Smooth muscle cell (in vitro differentiated cells): ENCODE data around the gene TGFBI. TPM values are rescaled to one million over a fixed set of nuclear protein-coding genes. Genes with fewer than 3 reads are reported as not detected.

Experiments used
- DNase-seq: peaks from one replicate; lab custom pipeline; 2025; ENCODE audit not compliant: unreplicated experiment; lab: John Stamatoyannopoulos, UW
- H2AFZ ChIP-seq: fragments of 200-600 bp; sonication (generic); 2 replicates; pipeline ENCODE4 v1.6.0; 2016; ENCODE audit warnings: antibody characterized with exemption, low read depth, mild to moderate bottlenecking
- H3F3A ChIP-seq: fragments of 200-600 bp; sonication (generic); 2 replicates; pipeline ENCODE4 v1.6.0; 2017; ENCODE audit warnings: antibody characterized with exemption, low read depth
- H3K27ac ChIP-seq: fragments of 200-600 bp; sonication (generic); 2 replicates; pipeline ENCODE4 v1.5.1; 2016; ENCODE audit warnings: low read depth, mild to moderate bottlenecking
- H3K27me3 ChIP-seq: fragments of 200-600 bp; sonication (generic); 2 replicates; pipeline ENCODE4 v1.6.1; 2016; ENCODE audit warnings: low read depth, mild to moderate bottlenecking
- H3K36me3 ChIP-seq: fragments of 200-600 bp; sonication (generic); 2 replicates; pipeline ENCODE4 v1.5.1; 2016; ENCODE audit warnings: low read depth
- H3K4me1 ChIP-seq: fragments of 200-600 bp; sonication (generic); 2 replicates; pipeline ENCODE4 v1.5.1; 2016; ENCODE audit warnings: low read depth
- H3K4me2 ChIP-seq: fragments of 200-600 bp; sonication (generic); 2 replicates; pipeline ENCODE4 v1.6.0; 2016; ENCODE audit warnings: mild to moderate bottlenecking
- H3K4me3 ChIP-seq: fragments of 200-600 bp; sonication (generic); 2 replicates; pipeline ENCODE4 v1.5.1; 2016; ENCODE audit warnings: mild to moderate bottlenecking
- H3K79me2 ChIP-seq: fragments of 200-600 bp; sonication (generic); 2 replicates; pipeline ENCODE4 v1.6.0; 2016; ENCODE audit warnings: low read depth, mild to moderate bottlenecking
- H3K9ac ChIP-seq: fragments of 200-600 bp; sonication (generic); 2 replicates; pipeline ENCODE4 v1.6.0; 2016; ENCODE audit warnings: low read depth
- H3K9me3 ChIP-seq: fragments of 200-600 bp; sonication (generic); replicated peaks from 2 replicates; pipeline ENCODE4 v1.5.1; 2016; ENCODE audit warnings: low read depth
- H4K20me1 ChIP-seq: fragments of 200-600 bp; sonication (generic); 2 replicates; pipeline ENCODE4 v1.6.0; 2016; ENCODE audit warnings: low read depth
- CTCF ChIP-seq: fragments of 200-600 bp; sonication (generic); IDR thresholded peaks from 2 replicates; pipeline ENCODE4 v1.5.1; 2017; ENCODE audit warnings: borderline replicate concordance, mild to moderate bottlenecking, antibody characterized with exemption; ENCODE audit not compliant: insufficient read depth, poor library complexity, severe bottlenecking
- WGBS: methylation state at CpG from one replicate; pipeline ENCODE4 v1.1.7; 2016; ENCODE audit warnings: low lambda C conversion rate; 5-methylcytosine and 5-hydroxymethylcytosine counted together
- polyA plus RNA-seq: library from polyadenylated mRNA; unstranded; fragments of >200 nt; fragmentation: Nextera tagmentation; extraction: Ambion mirVana; gene quantifications from 2 replicates; pipeline ENCODE4 v1.2.1, GENCODE V29; 2016
- total RNA-seq: library from RNA; depleted of rRNA; stranded (reverse); fragments of >200 nt; gene quantifications from 2 replicates; pipeline ENCODE4 v1.2.3, GENCODE V29; 2014

Gene TGFBI
- total and polyA plus RNA-seq, 2 experiments from 2014 or later = 2,505 to 2,635 TPM

- H3K27ac ChIP-seq = peak overlapping the region; percentile 97
Measured at GRCh38 chr5:135999406-136000139, 29.2 kb upstream of the TGFBI start.

GRCh38 chr5:136000147-136000546 is 28.6 kb upstream of the TGFBI start:
- Histone ChIP-seq H4K20me1 (no peaks in the 10 kb centered on the region), H3K36me3 (no peaks in the 10 kb centered on the region), H3F3A (peaks cover 24% of the 10 kb centered on the region), H3K9me3 (no peaks in the 10 kb centered on the region), H3K4me1 (peaks cover 8% of the 10 kb centered on the region), H3K4me3 (no peak overlapping the region), H3K79me2 (no peaks in the 10 kb centered on the region), H3K27ac (peak overlapping the region; percentile 97), H3K4me2 (no peak overlapping the region), H3K27me3 (no peaks in the 10 kb centered on the region), H3K9ac (no peak overlapping the region), H2AFZ (no peak overlapping the region)
- TF ChIP-seq CTCF = no peak
- WGBS = 97% methylated on average over 2 of the region's 2 CpGs
- no peak for DNase-seq

More at GRCh38 chr5:135999406-136000139, 29.2 kb upstream of the TGFBI start:
- H3K36me3 ChIP-seq = no peaks in the 10 kb centered on the region
- peaks cover 9% of the 10 kb centered on the region for H3K4me1 ChIP-seq
- peaks cover 29% of the 10 kb centered on the region for H3F3A ChIP-seq
- no peak overlapping the region for H3K9ac ChIP-seq
- no peaks in the 10 kb centered on the region for H3K9me3 ChIP-seq
- no peak overlapping the region for H3K4me2 ChIP-seq
- no peak overlapping the region for H2AFZ ChIP-seq
- DNase-seq = no peak
- H4K20me1 ChIP-seq = no peaks in the 10 kb centered on the region
- H3K27me3 ChIP-seq = no peaks in the 10 kb centered on the region
- no peaks in the 10 kb centered on the region for H3K79me2 ChIP-seq
- no peak for TF ChIP-seq CTCF
- no peak overlapping the region for H3K4me3 ChIP-seq
- 39% methylated on average over 8 of the region's 8 CpGs for WGBS

GRCh38 chr5:136000932-136001331 is 27.9 kb upstream of the TGFBI start:
- Histone ChIP-seq H3K36me3 (no peaks in the 10 kb centered on the region), H3K9me3 (no peaks in the 10 kb centered on the region), H3F3A (peaks cover 26% of the 10 kb centered on the region), H2AFZ (no peak overlapping the region), H3K27ac (peak overlapping the region; percentile 97), H3K4me3 (no peak overlapping the region), H3K4me1 (peaks cover 8% of the 10 kb centered on the region), H3K27me3 (no peaks in the 10 kb centered on the region), H3K9ac (no peak overlapping the region), H4K20me1 (no peaks in the 10 kb centered on the region), H3K4me2 (peak overlapping the region; percentile 18), H3K79me2 (no peaks in the 10 kb centered on the region)
- no peak for DNase-seq
- TF ChIP-seq CTCF = no peak
- 79% methylated on average over 3 of the region's 3 CpGs for WGBS

- Histone ChIP-seq H3K4me3 (no peak overlapping the region), H3K9ac (no peak overlapping the region), H3K27me3 (no peaks in the 10 kb centered on the region), H3F3A (peaks cover 26% of the 10 kb centered on the region), H3K4me2 (peak overlapping the region; percentile 18), H2AFZ (peak overlapping the region; percentile 46), H3K9me3 (no peaks in the 10 kb centered on the region), H4K20me1 (no peaks in the 10 kb centered on the region), H3K4me1 (peaks cover 8% of the 10 kb centered on the region), H3K36me3 (no peaks in the 10 kb centered on the region), H3K79me2 (no peaks in the 10 kb centered on the region), H3K27ac (peak overlapping the region; percentile 97)
- TF ChIP-seq CTCF = no peak
- no peak for DNase-seq
- WGBS = 34% methylated on average over 5 of the region's 5 CpGs
Measured at GRCh38 chr5:136001466-136001981, 27.3 kb upstream of the TGFBI start.
